Eye (tissue), 1 donor: Measurements from ENCODE around the gene MEIS1.

ENCODE experiments used
- DNase-seq: peaks from one replicate; pipeline ENCODE4 v3.0.0-alpha.2; 2015

The MEIS1 gene

DNA sequence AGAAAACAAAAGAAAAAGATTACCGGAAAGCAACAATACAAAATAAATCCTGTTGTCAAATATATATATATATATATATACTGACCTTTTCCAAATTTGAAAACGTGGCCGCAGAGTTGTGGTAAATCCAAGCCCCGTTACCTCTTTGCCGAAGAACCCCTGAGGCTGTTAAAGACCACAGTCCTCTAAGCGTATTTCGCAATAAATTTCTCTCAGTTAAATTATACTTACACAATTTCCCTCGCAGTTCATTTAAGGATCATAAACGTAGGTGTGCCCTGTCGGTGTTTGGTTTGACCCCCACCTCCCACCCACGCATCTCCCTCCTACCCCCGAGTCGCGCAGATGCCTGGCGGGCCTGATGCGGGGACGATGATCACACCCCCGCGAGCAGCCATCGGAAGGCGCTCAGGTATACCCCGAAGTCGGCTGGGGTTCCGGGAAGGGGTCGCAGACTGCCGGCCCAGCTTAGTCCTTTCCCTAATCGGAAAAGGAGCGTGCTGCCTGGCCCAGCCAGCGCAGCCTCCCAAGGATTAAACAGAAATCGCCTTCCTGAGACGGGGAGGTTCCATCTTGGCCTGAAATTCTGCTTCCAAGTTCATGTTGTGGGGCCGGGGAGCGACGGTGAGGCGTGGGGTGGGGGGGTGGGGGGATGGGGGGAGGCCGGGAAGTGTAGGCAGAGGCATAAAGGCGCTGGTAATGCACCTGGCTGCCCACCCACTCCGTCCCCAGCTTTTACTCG lies 2.9 kb upstream of the MEIS1 start:
- DNase-seq, result peak; percentile 59

DNA sequence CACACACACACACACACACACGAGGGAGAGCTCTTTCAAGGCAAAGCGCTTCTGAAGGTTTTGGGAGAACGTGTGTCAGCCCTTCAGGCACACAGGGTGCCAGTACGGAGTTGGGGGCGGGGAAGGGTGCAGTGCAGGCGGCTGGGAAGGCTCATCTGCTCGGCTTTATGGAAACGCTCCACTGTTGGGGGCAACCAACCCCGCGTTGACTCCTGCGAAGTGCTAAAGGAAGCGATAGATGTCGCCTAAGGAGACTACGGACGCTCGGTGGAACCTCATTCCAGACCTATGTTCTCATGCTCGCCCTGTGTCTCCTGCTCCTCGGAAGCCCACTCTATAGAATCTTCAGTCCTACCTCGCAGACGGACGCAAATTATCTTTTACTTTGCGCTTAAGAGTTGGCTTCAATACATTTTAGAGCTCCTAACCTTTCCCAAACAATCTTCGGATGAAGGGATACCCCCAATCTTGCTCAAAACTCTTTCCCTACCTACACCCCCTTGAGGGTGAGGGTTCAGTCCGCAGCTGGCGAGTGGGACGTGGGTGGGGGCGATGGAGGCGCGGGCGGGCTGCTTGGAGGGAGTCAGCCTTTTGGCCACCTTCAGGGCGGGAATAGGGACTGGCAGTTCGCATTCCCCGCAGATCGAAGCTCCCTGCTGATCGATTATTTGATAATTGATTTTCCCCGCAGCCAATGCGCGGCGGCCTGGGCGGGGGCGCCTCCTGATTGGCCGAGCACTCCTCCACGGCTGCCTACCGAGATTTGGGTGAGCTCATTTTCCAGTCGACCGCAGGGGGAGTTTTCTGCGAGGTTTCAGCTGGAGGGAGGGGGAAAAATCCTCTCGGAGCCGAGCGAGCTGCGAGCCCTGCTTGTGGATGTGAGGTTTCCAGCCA lies 1.9 kb upstream of the MEIS1 start:
- DNase-seq, result peak; percentile 99

DNA sequence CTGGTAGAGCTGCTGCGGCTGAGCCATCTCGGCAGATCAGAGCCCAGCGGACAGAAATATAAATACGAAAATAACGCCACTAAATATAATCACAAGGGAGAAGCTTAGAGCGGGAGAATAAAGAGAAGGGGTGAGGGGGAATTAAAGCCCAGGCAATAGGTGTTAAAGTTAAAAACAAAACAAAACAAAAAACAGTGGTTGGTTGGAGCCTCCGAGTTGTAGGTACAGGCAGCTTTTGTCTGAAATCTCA lies 1.3 kb upstream of the MEIS1 start:
- DNase-seq, result no peak

DNA sequence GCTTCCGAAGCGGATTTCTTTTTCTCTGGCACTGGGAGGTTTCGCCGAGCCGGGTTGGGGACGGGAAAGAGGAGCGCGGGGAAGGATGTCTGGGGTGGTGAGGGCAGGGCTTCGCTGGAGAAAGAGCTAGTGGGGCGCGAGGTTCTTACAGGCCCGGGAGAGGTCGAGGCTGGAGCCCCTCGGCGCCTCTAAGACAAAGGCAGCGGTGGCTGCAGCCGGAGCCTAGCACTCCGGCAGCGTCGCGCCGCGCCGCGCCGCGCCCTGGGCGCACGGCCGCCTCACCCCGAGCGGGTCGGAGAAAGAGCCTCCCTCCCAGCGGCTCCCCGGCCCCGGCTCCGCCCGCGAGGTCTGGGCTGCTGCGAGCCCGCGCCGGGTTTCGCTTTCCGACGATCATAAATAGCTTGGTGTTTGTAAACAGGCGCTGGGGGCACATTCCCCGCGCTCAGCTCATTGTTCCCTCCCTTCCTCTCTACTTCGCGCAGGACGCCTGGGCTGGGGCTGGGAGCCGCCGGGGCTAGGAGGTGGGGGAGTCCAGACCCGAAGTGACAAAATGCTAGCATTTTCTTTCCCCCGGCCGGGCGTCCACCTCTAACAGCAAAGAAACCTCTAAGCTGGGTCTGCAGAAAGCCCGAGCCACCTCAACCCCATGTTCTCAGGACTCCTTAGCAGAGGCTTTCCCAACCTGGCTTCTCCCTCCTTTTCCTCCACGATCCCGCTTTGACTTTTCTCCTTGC lies 813 bp upstream of the MEIS1 start:
- DNase-seq, result peak; percentile 88

DNA sequence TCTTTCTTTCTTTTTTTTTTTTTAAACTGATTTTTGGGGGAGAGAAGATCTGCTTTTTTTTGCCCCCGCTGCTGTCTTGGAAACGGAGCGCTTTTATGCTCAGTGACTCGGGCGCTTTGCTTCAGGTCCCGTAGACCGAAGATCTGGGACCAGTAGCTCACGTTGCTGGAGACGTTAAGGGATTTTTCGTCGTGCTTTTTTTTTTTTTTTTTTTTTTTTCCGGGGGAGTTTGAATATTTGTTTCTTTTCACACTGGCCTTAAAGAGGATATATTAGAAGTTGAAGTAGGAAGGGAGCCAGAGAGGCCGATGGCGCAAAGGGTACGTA lies 587 bp downstream of the MEIS1 start:
- no peak for DNase-seq

DNA sequence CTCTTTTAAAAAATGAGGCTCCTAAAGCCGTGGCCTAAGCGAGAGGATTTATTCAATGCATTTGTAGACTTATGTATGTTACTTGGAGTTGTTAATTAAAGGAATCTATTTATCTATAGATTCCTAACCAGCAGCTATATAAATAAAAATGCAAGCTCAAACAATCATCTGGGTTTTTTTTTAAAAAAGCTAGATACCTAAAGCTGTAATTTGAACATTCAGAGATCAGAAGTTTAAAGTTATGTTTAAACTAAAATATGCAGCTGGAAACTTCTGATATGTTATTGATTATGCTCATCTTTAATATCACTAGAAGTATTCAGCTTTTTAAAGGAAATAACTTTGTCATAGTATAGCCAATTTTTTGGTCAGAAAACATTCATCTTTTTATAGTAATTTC lies 1.0 kb downstream of the MEIS1 start:
- no peak for DNase-seq

DNA sequence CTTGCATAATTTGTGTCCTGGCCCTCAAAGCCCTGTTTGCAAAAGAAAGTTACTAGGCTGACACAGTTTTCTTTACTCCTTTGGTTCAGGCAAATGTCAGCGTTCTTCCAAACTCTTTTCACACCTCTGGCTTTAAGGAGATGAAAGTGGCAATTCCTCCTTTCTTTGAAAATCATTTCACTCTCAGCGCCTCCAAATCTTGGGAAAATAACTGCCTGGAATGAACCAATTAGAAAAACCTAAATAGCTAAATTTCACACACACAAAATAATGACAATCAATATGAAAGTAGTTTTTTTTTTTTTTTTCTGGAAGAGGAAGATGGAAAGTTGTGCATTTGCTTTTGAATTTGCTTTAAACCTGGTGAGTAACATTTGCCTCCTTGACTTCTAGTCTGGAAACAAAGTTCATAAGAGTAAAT lies 1.7 kb downstream of the MEIS1 start:
- DNase-seq, result peak; percentile 82

DNA sequence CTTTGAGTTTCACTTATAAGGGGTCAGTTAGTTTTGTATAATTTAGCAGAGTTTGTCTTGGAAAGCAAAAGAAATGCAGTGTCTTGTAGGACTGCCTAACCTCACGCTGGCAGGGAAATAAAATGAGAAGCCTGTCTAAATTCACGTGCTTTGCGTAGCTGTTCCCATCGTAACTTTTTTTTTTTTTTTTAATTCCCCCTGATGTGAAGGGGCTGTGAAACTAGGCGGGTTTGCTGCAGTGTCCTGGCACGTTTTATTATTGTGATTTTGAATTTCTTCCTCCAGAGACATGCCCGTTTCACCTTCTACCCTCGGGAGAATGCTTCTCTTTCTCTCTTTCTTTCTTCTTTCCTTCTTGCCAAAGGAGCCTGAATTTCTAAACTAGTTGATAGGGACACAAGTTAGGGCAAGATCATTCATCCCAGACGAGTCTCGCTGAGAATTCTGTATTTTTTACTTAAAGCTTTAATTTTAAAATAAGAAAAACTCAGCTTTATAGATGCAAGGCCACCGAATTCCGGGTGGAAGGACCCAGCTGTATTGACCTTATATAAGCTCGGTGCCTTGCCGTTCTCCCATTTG lies 2.3 kb downstream of the MEIS1 start:
- peak; percentile 88 for DNase-seq

DNA sequence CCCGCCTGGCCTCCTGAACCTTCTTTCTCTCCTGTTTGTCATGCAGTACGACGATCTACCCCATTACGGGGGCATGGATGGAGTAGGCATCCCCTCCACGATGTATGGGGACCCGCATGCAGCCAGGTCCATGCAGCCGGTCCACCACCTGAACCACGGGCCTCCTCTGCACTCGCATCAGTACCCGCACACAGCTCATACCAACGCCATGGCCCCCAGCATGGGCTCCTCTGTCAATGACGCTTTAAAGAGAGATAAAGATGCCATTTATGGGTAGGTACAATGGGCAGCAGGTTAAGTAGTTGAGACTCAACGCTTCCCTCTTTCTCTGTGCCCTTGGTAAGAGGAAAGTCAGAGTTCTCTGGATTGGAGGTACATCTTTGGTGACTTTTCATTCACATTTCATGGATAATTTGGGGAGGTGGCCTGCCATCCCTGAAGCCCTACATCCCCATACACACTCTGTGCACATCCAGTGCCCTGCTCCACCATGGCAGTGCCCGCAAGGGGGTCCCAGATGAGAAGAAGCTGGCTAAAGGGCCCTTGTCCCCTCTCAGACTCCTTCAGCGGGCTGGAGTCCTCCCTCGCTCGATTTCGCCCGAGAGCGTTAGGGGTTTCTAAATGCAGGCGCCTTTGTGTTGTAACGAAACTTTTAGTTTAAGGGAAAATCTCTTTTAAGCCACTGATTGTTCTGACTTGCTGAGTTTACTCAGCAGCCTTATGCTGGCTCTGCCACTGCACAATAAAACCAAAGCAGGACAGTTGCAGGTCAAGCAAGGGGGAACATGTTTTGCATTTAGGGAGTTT lies 3.0 kb downstream of the MEIS1 start:
- peak; percentile 88 for DNase-seq

DNA sequence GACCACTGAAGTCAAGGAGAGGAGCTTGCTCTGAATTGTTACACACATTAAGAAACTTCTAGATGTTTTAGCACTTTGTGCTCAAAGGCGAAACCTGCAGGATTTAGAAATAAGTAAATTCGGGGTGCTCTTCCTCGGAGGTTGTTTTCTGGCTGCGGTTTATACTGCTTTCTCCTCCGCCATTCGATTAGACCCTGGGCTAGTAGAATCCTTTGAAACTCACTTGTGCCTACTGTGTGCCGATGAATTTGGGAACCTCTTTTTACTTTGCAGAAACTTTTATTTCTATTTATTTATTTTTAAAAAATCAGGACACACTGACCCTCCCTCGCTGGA lies 3.5 kb downstream of the MEIS1 start:
- no peak for DNase-seq

DNA sequence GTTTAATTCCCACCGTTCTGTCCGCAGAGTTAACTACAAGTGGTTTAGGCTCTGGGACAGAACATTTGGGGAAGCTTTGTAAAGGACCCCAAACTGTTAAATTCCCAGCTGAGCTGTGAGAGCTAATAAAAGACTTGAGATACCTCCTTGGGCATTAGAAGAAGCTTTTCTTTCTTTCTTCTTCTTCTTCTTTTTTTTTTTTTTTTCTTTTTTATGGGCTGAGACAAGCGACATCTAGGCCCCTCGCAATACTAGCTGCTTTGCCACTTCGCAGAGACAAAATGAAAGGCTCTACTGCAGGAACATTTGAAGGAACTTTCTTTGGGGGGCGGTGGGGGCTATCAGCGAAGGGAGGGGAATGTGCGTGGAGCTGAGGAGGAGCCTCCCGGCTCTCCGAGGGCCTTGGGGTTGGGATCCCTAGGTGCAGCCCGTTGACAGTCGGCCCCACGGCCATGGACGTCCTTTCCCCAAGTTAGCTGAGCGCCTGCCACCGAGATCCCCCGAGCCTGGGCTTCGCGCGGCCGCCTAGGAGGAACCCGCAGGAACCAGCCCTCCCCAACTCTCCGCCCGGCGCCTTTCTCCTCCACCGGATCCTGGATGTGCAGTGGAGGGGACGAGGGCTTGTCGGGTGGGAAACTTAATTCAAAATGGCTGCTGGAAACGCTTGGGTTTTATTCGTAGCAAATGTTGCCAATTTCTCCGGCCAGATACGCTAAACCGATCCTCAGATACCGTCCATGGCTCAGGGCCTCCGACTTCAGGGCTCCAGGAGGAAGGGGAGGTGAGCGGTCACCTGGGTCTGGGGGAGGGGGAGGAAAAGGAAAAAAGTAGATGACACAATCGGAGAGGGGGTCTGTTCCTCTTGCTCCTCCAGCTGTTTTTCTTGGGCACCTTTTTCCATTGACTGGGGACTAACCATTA lies 4.2 kb downstream of the MEIS1 start:
- peak; percentile 81 for DNase-seq

DNA sequence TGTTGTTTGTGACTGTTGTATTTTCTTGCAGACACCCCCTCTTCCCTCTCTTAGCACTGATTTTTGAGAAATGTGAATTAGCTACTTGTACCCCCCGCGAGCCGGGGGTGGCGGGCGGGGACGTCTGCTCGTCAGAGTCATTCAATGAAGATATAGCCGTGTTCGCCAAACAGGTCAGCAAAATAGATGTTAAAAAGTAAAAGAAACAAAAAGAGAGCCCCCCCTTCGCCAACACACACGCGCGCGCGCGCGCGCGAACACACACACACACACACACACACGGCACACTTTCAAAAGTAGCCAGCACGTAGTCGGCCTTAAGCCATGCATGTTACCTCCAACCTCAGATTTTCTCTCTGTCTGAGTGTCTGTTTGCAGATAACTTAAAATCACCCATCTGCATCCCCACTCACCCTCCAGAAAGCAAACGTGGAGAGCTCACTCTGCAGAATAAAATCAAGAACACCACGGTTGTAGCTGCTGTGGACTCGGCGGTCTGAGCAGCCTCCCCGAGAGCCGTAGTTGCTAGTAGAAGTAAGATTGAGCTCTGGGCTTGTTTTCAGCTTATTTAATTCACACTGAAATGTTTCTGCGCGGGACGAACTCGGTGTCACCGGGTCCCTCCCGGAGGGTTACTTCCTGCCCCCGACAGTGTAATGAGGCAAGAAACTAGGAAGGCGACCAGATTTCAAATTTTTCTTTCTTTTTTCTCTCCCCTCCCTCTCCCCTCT lies 5.1 kb downstream of the MEIS1 start:
- peak; percentile 85 for DNase-seq

DNA sequence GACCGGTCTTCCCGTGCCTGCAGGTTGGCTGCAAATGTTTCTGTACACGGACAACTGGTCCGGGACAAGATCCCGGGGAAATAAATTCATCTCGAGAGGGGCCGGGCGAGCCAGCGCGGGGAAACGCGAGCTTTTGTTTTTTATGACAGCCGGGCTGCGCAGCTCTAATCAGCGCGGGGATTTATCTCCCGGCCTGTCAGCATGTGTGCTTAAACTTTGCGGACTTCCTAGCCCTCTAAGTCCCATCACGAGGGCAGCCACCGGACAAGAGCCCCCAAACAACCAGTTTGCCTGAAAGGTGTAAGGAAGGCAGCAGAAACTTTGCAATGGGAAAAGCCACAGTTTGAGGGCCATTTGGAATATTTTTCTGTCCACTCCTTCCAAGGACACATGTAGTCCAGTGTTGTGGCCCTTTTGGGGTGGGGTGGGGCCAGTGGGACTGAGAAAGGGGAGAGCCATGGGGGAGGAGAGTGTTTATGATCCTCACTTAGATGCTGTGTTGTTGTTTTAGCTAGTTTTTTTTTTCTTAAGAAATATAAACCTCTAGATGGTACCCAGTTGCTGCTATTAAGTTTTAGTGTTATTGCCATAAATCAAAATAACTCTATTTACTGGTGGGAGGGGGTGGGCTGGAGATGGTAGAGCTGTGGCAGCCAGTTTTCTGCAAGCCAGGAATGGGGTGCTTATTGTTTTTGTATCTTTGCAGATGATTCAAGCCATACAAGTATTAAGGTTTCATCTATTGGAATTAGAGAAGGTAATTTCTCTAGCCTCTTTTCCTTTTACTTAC lies 6.0 kb downstream of the MEIS1 start:
- peak; percentile 80 for DNase-seq

DNA sequence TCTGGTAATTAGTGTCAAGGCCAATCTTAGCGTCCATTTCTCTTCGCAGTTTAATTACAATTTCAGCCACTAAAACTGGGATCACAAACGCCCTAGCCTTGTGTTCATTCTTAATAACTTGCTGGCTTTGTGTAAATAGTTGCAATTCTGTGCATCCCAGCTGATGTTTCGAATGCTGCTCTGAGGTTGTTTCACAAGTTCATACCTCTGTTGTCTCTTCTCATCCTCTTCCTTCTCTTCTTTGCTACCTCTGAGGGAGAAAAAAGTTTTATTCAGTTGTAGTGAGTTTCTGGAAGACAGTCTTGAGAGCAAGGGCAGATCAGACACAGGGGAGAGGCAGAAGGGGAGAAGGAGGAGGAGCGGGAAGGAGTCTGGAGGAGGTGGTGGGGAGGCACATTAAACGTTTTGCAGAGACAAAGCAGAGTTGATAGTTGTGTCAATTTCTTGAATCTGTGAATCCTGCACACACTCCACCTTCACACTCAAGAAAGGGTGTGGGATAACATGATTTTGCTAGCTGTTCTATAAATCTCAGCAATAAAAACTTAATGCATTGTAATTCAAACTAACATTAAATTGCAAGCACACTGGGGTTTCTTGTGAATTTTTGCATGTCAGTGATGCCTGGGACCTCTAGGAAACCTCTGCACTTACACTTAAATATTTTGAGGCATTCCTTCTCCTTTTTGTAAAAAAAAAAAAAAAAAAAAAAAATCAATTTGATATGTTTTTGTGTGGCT lies 6.8 kb downstream of the MEIS1 start:
- peak; percentile 86 for DNase-seq

DNA sequence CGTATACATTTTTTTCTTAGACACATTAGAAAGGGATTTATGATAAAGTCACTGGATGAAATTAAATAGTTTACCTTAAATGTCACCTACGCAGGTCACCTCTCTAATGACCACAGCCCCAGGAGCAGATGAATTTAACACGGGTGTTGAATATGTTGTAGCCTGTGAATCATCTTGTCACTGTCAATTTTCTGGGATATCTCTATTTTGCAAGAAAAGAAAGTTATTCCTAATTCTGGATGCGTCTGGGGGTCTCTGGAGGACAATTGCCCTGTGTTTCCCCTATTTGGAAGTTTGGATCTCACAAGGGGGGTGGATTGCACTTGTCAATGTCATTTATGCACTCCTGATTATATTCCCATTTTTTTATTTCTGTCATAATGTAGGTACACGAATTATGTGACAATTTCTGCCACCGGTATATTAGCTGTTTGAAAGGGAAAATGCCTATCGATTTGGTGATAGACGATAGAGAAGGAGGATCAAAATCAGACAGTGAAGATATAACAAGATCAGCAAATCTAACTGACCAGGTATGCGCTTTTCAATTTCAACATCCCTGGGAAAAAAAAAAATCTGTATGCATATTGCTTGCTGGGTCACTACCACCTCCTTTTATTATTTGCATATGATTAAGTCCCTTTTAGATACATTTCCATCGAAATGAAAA lies 7.7 kb downstream of the MEIS1 start:
- DNase-seq, result peak; percentile 79

DNA sequence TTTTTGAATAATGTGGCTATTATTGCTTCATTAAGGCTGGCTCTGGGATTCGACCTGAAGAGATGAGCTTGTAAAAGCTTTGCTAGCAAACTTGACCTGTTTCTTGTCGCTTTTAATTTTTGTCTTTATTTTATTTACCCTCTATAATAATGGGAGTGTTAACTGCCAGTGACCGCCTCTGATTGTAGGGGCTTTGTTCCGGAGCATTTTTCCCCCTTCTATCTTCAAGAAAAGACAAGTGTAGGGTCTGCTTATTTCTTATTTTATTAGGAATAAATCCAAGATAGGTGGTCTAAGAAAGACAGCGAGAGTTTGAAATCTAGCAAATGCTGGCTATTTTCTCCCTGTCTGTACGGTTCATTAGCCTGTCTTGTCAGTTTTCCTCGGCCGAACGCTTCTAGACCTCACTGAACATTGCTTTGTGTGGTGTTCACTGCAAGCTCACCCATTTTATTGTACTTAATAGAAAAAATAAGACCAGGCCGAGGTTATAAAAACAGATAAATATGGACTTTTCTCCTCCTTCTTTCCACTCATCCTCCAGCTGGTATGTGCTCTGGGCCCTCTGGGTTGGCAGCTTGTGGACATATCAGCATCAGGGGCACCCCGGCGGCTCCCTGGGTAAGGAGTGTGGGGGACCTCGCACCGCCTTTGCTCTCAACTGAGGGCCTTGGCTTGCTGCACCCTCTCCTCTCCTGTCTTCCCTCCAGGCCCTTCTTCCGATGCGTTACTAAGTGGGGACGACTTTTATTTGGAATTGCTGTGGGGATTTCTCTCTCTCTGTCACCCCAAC lies 8.5 kb downstream of the MEIS1 start:
- DNase-seq, result peak; percentile 93

DNA sequence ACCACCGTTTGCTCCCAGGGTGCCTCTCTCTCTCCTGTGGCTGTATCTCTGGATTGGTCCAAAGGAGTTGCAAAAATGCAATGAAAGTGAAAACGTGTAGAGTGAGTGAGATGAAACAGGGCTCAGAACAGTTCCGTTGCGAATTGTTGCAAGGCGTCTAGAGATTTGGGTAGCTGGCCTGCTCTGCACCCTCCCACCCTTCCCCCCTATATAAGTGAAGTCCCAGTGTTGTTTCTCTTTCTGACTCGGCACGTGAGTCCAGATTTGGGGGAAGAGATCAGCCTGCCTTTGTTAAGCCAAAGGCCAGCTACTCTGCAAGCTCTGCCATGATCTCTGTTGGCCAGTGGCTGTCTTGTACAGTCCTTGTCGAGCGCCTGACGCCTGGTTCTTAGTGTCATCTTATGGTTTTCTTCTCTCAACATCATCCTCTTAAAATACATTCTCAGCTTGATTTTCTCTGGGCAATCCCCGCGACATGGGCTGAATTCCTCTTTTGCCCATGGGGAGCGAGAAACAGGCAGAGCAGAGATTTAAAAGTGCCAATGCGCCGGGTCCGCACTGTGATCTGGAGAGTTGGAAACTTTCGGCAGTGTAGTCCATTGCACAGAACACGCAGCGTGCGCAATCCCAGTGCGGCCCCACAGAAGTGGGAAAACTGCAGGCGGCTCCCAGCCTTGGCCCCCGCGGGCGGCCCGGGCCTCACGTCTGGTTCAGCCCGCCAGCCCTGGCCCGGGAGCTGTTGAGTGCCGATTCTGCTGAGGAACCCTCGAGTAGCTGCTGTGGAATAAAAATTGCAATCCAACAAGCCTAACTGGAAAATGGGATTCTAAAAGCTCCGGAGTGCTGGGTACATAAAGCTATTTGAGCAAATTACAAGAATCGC lies 9.3 kb downstream of the MEIS1 start:
- peak; percentile 83 for DNase-seq
